HepG2 (cell line): Measurements from ENCODE around the gene RIPOR3. TPM values are rescaled to one million over a fixed set of nuclear protein-coding genes. Genes with fewer than 3 reads are reported as not detected.

Source experiments
- GZF1 ChIP-seq: sonication (generic); formaldehyde crosslinking; IDR thresholded peaks from 2 replicates; pipeline ENCODE4 v1.5.1; 2020; ENCODE audit warnings: mild to moderate bottlenecking, missing genetic modification reagents
- JARID2 ChIP-seq: sonication (generic); formaldehyde crosslinking; IDR thresholded peaks from 2 replicates; pipeline ENCODE4 v1.8.1; 2023; ENCODE audit warnings: missing genetic modification reagents, inconsistent platforms; ENCODE audit not compliant: insufficient replicate concordance
- MEIS2 ChIP-seq: sonication (generic); formaldehyde crosslinking; IDR thresholded peaks from 2 replicates; pipeline ENCODE4 v1.9.0; 2021; ENCODE audit warnings: mild to moderate bottlenecking, missing genetic modification reagents
- RFX1 ChIP-seq: fragments of 450-650 bp; IDR thresholded peaks from 2 replicates; pipeline ENCODE4 v1.6.1; 2017
- ZBTB38 ChIP-seq: sonication (generic); formaldehyde crosslinking; IDR thresholded peaks from 2 replicates; pipeline ENCODE4 v1.5.1; 2020; ENCODE audit warnings: mild to moderate bottlenecking, missing genetic modification reagents
- ZFP36L2 ChIP-seq: sonication (generic); formaldehyde crosslinking; IDR thresholded peaks from 2 replicates; pipeline ENCODE4 v1.4.0; 2020; ENCODE audit warnings: missing genetic modification reagents
- ZNF264 ChIP-seq: sonication (generic); formaldehyde crosslinking; IDR thresholded peaks from 2 replicates; pipeline ENCODE4 v1.4.0; 2020; ENCODE audit warnings: missing genetic modification reagents
- ZNF274 ChIP-seq: sonication (generic); formaldehyde crosslinking; IDR thresholded peaks from 2 replicates; pipeline ENCODE4 v1.5.1; 2020; ENCODE audit warnings: mild to moderate bottlenecking, missing genetic modification reagents
- ZNF333 ChIP-seq: sonication (generic); formaldehyde crosslinking; IDR thresholded peaks from 2 replicates; pipeline ENCODE4 v1.4.0; 2020; ENCODE audit warnings: mild to moderate bottlenecking, missing genetic modification reagents, borderline replicate concordance
- ZNF563 ChIP-seq: sonication (generic); formaldehyde crosslinking; IDR thresholded peaks from 2 replicates; pipeline ENCODE4 v1.8.0; 2022; ENCODE audit warnings: mild to moderate bottlenecking, moderate library complexity, missing genetic modification reagents
- ZNF607 ChIP-seq: sonication (generic); formaldehyde crosslinking; IDR thresholded peaks from 2 replicates; pipeline ENCODE4 v1.5.1; 2020; ENCODE audit warnings: missing genetic modification reagents, mild to moderate bottlenecking, borderline replicate concordance
- ZNF883 ChIP-seq: sonication (generic); formaldehyde crosslinking; IDR thresholded peaks from 2 replicates; pipeline ENCODE4 v1.5.1; 2020; ENCODE audit warnings: mild to moderate bottlenecking, missing genetic modification reagents; ENCODE audit errors: not compliant biosample characterization
- polyA plus RNA-seq, 8 experiments: library from polyadenylated mRNA; depleted of rRNA in 3 of 8; stranded (reverse) in 7 of 8; unstranded in 1 of 8; fragments of >200 nt; fragmentation: Illumina TruSeq in 4 of 8; extraction: Trizol in 4 of 8; gene quantifications; 2 replicates each; pipeline versions ENCODE4 v1.2.1 to v1.2.3, GENCODE V29; 2011 to 2016; ENCODE audit warnings: low read depth in 4 of 8, missing spikeins in 1 of 8, mixed read lengths in 1 of 8; ENCODE audit not compliant: insufficient read depth in 1 of 8
- total RNA-seq, 5 experiments: library from RNA; depleted of rRNA; stranded (reverse); fragments of >200 nt; fragmentation: Illumina TruSeq; extraction: Trizol; gene quantifications; 2 replicates each; pipeline ENCODE4 v1.2.3, GENCODE V29; 2016; ENCODE audit warnings: low read depth in 1 of 5
- TF ChIP-seq, protein P1 (sequence below): sonication (generic); formaldehyde crosslinking; IDR thresholded peaks from 2 replicates; pipeline ENCODE4 v1.4.0; 2020; ENCODE audit warnings: missing genetic modification reagents
- TF ChIP-seq, protein P2 (sequence below): sonication (generic); formaldehyde crosslinking; IDR thresholded peaks from 2 replicates; pipeline ENCODE4 v1.5.0; 2020; ENCODE audit warnings: mild to moderate bottlenecking, missing genetic modification reagents, moderate library complexity
- TF ChIP-seq, protein P3 (sequence below): sonication (generic); formaldehyde crosslinking; IDR thresholded peaks from 2 replicates; pipeline ENCODE4 v1.4.0; 2020; ENCODE audit warnings: missing genetic modification reagents, borderline replicate concordance
- TF ChIP-seq, protein P4 (sequence below): sonication (generic); formaldehyde crosslinking; IDR thresholded peaks from 2 replicates; pipeline ENCODE4 v1.5.0; 2020; ENCODE audit warnings: missing genetic modification reagents

The RIPOR3 gene
- total and polyA plus RNA-seq, 2 of the 13 experiments (the other 11 are each of a cell fraction or from before 2014, with no cell fraction given): 0.18 TPM; not detected in 1

DNA sequence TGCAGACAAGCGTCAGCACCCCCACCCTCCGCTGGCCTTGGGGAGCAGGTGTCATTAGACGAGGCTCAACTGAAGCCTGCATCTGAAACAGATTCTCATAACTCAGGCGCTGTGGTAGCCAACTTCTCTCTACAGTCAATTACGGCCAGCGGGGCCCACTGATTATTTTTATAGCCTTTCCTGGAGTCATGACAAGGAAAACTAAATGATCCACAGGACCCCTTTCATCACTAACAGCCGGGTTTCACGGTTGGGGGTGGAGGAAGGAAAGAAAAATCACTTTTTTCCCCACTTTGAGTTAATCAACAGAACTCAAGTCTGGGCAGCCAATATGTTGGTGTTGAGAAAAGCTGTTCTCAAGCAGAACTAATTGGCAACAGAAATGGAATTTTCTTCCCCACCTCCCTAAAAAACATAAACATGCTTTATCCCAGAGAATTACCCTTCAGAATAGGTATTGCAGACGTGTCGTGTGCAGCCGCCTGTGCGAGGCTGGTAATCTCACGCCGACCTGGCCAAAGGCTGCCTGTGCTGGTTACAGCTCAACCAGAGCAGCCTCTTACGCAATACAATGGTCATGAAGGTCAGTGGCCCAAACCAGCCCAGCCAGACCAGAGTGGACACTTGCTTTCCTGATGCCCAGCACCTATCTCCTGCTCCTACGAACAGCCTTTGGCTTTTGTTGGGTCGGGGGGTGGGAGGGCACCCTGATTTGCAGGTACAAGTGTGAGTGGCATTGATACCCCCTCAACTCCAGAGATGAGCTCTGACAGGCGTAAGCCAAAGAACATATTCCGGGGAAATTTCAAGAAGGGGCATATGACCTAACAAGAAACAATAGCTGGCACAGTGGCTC, 11.0 kb downstream of the RIPOR3 start (continued):
- TF ChIP-seq, protein P1, sequence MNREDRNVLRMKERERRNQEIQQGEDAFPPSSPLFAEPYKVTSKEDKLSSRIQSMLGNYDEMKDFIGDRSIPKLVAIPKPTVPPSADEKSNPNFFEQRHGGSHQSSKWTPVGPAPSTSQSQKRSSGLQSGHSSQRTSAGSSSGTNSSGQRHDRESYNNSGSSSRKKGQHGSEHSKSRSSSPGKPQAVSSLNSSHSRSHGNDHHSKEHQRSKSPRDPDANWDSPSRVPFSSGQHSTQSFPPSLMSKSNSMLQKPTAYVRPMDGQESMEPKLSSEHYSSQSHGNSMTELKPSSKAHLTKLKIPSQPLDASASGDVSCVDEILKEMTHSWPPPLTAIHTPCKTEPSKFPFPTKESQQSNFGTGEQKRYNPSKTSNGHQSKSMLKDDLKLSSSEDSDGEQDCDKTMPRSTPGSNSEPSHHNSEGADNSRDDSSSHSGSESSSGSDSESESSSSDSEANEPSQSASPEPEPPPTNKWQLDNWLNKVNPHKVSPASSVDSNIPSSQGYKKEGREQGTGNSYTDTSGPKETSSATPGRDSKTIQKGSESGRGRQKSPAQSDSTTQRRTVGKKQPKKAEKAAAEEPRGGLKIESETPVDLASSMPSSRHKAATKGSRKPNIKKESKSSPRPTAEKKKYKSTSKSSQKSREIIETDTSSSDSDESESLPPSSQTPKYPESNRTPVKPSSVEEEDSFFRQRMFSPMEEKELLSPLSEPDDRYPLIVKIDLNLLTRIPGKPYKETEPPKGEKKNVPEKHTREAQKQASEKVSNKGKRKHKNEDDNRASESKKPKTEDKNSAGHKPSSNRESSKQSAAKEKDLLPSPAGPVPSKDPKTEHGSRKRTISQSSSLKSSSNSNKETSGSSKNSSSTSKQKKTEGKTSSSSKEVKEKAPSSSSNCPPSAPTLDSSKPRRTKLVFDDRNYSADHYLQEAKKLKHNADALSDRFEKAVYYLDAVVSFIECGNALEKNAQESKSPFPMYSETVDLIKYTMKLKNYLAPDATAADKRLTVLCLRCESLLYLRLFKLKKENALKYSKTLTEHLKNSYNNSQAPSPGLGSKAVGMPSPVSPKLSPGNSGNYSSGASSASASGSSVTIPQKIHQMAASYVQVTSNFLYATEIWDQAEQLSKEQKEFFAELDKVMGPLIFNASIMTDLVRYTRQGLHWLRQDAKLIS: peak; percentile 64; the same call in 1 of the 2 replicates
- TF ChIP-seq, protein P2, sequence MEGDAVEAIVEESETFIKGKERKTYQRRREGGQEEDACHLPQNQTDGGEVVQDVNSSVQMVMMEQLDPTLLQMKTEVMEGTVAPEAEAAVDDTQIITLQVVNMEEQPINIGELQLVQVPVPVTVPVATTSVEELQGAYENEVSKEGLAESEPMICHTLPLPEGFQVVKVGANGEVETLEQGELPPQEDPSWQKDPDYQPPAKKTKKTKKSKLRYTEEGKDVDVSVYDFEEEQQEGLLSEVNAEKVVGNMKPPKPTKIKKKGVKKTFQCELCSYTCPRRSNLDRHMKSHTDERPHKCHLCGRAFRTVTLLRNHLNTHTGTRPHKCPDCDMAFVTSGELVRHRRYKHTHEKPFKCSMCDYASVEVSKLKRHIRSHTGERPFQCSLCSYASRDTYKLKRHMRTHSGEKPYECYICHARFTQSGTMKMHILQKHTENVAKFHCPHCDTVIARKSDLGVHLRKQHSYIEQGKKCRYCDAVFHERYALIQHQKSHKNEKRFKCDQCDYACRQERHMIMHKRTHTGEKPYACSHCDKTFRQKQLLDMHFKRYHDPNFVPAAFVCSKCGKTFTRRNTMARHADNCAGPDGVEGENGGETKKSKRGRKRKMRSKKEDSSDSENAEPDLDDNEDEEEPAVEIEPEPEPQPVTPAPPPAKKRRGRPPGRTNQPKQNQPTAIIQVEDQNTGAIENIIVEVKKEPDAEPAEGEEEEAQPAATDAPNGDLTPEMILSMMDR: 0 out of 2 replicates have a peak, but pooled peaks have one; percentile 31
- TF ChIP-seq ZNF333: peak; percentile 69; the same call in 1 of the 2 replicates
- TF ChIP-seq GZF1 (CRISPR knock-in tag): peak; percentile 85; the same call in 1 of the 2 replicates
- TF ChIP-seq RFX1: no peak
- TF ChIP-seq ZNF883: peak; percentile 16
- TF ChIP-seq, protein P3, sequence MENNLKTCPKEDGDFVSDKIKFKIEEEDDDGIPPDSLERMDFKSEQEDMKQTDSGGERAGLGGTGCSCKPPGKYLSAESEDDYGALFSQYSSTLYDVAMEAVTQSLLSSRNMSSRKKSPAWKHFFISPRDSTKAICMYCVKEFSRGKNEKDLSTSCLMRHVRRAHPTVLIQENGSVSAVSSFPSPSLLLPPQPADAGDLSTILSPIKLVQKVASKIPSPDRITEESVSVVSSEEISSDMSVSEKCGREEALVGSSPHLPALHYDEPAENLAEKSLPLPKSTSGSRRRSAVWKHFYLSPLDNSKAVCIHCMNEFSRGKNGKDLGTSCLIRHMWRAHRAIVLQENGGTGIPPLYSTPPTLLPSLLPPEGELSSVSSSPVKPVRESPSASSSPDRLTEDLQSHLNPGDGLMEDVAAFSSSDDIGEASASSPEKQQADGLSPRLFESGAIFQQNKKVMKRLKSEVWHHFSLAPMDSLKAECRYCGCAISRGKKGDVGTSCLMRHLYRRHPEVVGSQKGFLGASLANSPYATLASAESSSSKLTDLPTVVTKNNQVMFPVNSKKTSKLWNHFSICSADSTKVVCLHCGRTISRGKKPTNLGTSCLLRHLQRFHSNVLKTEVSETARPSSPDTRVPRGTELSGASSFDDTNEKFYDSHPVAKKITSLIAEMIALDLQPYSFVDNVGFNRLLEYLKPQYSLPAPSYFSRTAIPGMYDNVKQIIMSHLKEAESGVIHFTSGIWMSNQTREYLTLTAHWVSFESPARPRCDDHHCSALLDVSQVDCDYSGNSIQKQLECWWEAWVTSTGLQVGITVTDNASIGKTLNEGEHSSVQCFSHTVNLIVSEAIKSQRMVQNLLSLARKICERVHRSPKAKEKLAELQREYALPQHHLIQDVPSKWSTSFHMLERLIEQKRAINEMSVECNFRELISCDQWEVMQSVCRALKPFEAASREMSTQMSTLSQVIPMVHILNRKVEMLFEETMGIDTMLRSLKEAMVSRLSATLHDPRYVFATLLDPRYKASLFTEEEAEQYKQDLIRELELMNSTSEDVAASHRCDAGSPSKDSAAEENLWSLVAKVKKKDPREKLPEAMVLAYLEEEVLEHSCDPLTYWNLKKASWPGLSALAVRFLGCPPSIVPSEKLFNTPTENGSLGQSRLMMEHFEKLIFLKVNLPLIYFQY (CRISPR knock-in tag): peak; percentile 99
- peak; percentile 81 for TF ChIP-seq ZBTB38 (CRISPR knock-in tag)
- 0 out of 2 replicates have a peak, but pooled peaks have one; percentile 25 for TF ChIP-seq ZNF274 (CRISPR knock-in tag)
- TF ChIP-seq, protein P4, sequence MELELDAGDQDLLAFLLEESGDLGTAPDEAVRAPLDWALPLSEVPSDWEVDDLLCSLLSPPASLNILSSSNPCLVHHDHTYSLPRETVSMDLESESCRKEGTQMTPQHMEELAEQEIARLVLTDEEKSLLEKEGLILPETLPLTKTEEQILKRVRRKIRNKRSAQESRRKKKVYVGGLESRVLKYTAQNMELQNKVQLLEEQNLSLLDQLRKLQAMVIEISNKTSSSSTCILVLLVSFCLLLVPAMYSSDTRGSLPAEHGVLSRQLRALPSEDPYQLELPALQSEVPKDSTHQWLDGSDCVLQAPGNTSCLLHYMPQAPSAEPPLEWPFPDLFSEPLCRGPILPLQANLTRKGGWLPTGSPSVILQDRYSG (CRISPR knock-in tag): 0 out of 2 replicates have a peak, but pooled peaks have one; percentile 55
- peak; percentile 79; the same call in 1 of the 2 replicates for TF ChIP-seq MEIS2
- peak; percentile 67 for TF ChIP-seq ZNF607
- no peak for TF ChIP-seq ZFP36L2 (CRISPR knock-in tag)
- TF ChIP-seq ZNF563 (CRISPR knock-in tag): 0 out of 2 replicates have a peak, but pooled peaks have one; percentile 61
- no peak for TF ChIP-seq JARID2 (CRISPR knock-in tag)
- peak; percentile 92 for TF ChIP-seq ZNF264 (CRISPR knock-in tag)
